Choroid plexus epithelial cell (primary cell): ENCODE results near the gene PTBP2.
A peak's percentile ranks its signal among the peaks of the same experiment; 100 is the strongest.

Experiments used
- DNase-seq: peaks from one replicate; pipeline ENCODE4 v3.0.0-alpha.2; 2010; ENCODE audit warnings: low read depth
- H3K4me3 ChIP-seq: 2 replicates; pipeline ENCODE4 v1.5.1; 2011; ENCODE audit warnings: low read depth, mild to moderate bottlenecking, control low read depth, low read length, moderate library complexity
- TF ChIP-seq, protein P1 (sequence below): conservative IDR thresholded peaks from 2 replicates; pipeline ENCODE4 v1.5.1; 2011; ENCODE audit warnings: low read depth, mild to moderate bottlenecking, control low read depth, inconsistent platforms, low read length, moderate library complexity

Gene PTBP2

DNA sequence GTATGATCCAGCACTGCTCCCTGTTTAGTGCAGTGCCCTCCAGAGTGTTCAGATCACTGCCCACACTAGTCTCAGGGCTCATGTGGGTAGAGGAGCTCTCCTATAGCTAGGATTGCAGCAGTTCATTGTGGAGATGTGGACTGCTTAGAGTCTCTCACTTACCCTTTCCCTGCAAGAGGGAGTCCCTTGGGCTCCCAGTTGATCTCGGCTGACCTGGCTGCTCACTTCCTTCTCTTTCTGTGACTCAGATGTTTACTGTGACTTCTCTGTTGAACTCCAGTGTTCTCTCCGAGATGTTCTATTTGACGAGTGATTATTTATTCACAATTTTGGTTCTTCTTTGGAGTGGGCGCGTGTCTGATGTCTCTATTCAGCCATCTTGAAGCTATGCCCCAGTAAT lies 141.9 kb downstream of the PTBP2 start:
- DNase-seq, result peak; percentile 58
- no peak overlapping the region for H3K4me3 ChIP-seq

More for the DNA sequence above, 141.9 kb downstream of the PTBP2 start:
- TF ChIP-seq, protein P1, sequence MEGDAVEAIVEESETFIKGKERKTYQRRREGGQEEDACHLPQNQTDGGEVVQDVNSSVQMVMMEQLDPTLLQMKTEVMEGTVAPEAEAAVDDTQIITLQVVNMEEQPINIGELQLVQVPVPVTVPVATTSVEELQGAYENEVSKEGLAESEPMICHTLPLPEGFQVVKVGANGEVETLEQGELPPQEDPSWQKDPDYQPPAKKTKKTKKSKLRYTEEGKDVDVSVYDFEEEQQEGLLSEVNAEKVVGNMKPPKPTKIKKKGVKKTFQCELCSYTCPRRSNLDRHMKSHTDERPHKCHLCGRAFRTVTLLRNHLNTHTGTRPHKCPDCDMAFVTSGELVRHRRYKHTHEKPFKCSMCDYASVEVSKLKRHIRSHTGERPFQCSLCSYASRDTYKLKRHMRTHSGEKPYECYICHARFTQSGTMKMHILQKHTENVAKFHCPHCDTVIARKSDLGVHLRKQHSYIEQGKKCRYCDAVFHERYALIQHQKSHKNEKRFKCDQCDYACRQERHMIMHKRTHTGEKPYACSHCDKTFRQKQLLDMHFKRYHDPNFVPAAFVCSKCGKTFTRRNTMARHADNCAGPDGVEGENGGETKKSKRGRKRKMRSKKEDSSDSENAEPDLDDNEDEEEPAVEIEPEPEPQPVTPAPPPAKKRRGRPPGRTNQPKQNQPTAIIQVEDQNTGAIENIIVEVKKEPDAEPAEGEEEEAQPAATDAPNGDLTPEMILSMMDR, result no peak
